ENCODE data around the gene THPO. TPM values are rescaled to one million over a fixed set of nuclear protein-coding genes. Genes with fewer than 3 reads are reported as not detected.

Gene THPO
- total RNA-seq, 1 donor = not detected

DNA sequence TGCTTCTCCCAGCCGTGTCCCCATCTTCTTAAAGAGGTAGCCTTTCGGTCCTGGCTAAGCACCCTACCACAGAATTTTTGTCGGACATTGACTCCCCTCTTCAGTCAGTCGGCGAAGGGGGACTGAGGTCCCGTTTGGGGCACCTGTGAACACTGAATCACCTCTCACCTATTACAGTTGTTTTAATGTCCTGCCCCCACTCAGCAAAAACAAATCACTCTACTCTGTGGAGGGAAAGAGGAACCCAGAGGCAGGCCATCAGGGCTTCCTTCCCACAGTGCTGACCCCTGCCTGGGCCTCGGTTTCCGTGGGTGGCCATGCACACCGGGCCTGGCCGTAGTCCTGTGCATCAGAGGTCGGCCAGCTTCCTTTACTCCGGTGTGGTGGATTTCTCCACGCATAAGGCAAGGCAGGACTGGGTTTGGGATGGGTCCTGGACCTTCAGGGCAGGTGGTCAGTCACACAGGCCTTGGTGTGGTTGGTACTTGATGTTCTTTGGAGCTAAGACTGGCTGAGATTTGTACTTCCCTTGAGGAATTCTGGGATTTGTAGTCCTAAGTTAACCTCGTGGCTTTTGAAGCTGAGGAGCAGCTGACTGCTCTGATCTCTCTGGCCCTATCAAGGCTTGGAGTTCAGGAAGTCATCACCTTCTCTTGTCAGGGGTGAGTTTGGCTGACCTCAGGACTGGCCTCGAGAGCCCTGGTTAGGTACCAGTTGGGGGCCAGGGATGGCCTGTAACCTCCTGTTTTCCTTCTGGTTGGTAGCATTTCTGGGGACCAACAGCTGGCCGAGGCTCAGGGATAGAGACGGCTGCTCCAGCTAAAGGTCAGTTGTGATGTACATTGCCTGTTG lies 41.2 kb downstream of the THPO start:
- DNase-seq (ENCODE audit: low read depth in 2 of 3, low spot score in 2 of 3) = no peak

GRCh38 chr3:184335661-184336546 lies 42.1 kb downstream of the THPO start:
- peak; percentile 76 to 88 (median 79) for DNase-seq (ENCODE audit: low read depth in 2 of 3, low spot score in 2 of 3)

GRCh38 chr3:184335291-184335660 lies 42.7 kb downstream of the THPO start:
- no peak for DNase-seq (ENCODE audit: low read depth in 2 of 3, low spot score in 2 of 3)

DNA sequence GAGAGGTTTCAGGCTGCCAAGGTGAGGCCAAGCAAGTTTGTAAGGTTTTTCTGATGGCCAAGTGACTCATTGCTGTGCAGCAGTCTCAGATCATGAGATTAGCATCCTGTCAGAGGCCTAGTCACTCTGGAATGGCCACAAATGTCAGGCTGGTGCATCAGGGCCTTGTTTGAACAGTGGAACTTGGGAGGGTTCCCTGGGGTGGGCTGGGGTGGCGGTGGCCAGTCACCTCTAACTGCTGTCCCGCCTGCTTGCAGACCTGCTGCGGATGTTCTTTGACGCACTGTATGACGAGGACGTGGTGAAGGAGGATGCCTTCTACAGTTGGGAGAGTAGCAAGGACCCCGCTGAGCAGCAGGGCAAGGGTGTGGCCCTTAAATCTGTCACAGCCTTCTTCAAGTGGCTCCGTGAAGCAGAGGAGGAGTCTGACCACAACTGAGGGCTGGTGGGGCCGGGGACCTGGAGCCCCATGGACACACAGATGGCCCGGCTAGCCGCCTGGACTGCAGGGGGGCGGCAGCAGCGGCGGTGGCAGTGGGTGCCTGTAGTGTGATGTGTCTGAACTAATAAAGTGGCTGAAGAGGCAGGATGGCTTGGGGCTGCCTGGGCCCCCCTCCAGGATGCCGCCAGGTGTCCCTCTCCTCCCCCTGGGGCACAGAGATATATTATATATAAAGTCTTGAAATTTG lies 43.4 kb downstream of the THPO start:
- DNase-seq (ENCODE audit: low read depth in 2 of 3, low spot score in 2 of 3) = peak in 2 of 3 donors; percentile 33 to 52

DNA sequence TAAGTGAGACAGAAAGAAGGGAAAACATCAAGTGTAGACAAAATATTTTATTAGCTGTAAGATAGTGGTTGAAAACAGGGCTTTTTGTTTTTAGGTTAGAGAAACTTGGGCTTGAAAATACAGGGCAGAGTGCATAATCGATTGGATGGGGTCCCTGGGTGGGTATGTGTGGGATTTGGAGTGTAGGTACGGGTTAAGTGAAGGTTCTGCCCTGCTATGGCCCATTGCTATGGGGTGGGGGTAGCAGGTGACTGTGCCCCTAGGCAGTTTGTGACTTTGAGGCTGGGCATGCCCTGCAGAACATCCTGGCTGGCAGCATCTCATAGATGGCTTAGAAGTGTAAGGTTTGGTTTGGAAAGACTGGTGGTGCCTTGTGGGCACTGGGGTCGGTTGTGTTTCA lies 44.3 kb downstream of the THPO start:
- no peak for DNase-seq (ENCODE audit: low read depth in 2 of 3, low spot score in 2 of 3)

DNA sequence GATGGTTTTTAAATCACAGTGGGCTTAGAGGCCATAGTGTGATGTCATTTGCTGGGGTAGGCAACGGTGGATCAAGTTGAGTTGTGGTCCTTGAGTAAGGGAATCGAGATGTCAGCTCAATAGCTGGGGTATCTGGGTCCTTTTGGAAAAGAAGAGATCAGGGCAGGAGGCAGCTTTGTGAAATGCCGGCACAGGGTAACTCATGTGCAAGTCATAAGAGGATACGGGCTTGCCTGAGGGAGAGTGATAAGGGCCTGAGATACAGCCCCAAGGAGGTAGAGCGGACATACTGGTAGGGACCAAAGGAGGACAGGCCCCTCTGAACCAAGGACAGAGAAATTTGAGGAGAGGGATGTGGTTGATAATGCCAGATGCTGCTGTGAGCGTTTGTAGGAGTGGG lies 44.8 kb downstream of the THPO start:
- DNase-seq (ENCODE audit: low read depth in 2 of 3, low spot score in 2 of 3) = no peak

DNA sequence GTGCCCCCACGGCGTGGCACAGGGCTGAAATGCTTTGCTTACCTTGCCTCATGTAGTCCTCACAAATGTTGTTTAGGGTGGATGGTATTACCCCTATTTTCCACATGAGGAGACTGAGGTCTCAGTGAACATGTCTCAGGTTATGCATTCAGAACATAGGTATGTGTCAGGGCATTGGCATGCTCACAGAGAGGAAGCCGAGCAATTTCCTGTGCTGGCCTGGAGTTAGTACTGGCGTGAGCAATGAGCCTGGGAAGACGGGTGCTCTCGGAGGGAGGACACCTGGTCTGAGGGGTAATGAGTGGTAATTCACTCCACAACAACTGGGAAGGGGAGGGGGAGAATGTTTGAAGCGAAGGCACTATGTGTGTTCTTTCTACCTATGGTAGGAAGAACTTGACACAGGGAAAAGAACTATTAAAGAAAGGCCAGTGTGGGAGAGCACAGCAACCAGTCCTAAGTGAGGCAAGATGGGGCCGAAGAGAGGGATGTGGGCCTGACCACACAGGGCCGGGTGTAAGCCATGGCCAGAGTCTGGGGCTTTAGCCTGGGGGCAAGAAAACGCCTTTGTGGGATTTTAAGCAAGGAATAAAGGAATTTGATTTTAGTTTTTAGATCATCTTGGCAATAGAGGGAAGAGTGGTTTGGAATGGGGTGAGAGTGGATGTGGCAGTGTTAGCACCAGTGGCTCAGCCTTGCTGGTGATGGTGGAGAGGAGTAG lies 45.5 kb downstream of the THPO start:
- DNase-seq (ENCODE audit: low read depth in 2 of 3, low spot score in 2 of 3) = no peak

DNA sequence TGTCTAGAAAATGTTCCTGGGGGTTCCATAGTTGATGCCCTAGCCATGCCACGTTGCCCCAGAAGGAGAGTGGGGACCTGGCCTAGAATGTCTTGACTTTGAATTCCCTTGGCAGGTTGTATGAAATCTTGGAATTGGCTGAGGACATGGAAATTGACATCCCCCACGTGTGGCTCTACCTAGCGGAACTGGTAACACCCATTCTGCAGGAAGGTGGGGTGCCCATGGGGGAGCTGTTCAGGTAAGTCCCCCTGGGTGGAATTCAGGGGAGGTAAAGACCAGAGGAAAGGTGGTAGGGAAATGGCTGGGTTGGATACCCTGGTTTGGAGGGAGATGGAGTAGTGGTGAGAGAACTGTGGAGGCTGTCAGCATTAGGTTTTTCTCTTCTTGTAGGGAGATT lies 49.5 kb downstream of the THPO start:
- no peak for DNase-seq (ENCODE audit: low read depth in 2 of 3, low spot score in 2 of 3)

GRCh38 chr3:184327171-184327570 lies 50.8 kb downstream of the THPO start:
- no peak for DNase-seq (ENCODE audit: low read depth in 2 of 3, low spot score in 2 of 3)

- no peak for DNase-seq (ENCODE audit: low read depth in 2 of 3, low spot score in 2 of 3)
These were observed 52.2 kb downstream of the THPO start for GRCh38 chr3:184325715-184326369.

GRCh38 chr3:184325269-184325668 lies 52.7 kb downstream of the THPO start:
- no peak for DNase-seq (ENCODE audit: low read depth in 2 of 3, low spot score in 2 of 3)

DNA sequence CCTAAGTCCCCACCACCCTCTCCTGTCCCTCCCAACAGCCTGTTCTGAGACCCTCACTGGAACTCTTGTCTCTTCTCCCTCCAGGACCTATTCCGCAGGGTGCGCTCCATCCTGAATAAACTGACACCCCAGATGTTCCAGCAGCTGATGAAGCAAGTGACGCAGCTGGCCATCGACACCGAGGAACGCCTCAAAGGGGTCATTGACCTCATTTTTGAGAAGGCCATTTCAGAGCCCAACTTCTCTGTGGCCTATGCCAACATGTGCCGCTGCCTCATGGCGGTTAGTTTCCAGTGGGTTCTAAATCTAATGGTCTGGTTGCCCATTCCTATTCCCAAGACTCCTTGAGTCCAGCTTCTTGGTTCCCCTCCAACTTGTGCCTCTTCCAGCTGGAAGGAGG lies 54.3 kb downstream of the THPO start:
- no peak for DNase-seq (ENCODE audit: low read depth in 2 of 3, low spot score in 2 of 3)

DNA sequence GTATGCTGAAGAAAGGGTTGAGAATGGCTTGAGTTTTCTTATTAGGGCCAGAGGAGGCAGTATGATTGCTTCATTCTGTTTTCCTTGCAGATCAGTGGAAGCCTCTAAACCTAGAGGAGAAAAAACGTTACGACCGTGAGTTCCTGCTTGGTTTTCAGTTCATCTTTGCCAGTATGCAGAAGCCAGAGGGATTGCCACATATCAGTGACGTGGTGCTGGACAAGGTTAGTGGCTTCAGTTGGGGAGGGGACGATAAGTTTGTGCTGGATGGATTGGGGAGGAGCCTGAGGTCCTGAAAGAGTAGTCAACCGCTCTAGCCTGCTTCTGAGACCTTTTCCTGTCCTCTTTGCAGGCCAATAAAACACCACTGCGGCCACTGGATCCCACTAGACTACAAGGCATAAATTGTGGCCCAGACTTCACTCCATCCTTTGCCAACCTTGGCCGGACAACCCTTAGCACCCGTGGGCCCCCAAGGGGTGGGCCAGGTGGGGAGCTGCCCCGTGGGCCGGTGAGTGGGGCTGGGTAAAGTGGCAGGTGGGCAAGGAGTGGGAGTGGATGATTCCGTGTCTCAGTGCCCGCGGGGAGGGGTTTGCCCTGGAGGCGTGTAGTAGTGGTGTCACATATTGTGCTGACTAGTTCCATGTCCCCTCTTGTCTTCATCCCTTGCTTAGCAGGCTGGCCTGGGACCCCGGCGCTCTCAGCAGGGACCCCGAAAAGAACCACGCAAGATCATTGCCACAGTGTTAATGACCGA lies 55.1 kb downstream of the THPO start:
- DNase-seq (ENCODE audit: low read depth in 2 of 3, low spot score in 2 of 3) = no peak

Small RNA genes lying within 50 kb of the gene (small RNA-seq; reads per million reads assigned to genes)
- gene SNORD66 = 2,186 reads per million, percentile 99 among the genes with 10 or more reads in this experiment

Other genes starting within 250 kb of the THPO start
- 60.3 TPM for gene EIF2B5, start 242.8 kb downstream of the THPO start, total RNA-seq
- gene DVL3, start 222.8 kb downstream of the THPO start, total RNA-seq = 38.0 TPM
- gene AP2M1, start 203.4 kb downstream of the THPO start, total RNA-seq = 290 TPM
- 53.9 TPM for gene ABCF3, start 192.0 kb downstream of the THPO start, total RNA-seq
- gene VWA5B2, start 148.6 kb downstream of the THPO start, total RNA-seq = under 0.01 TPM
- gene ALG3, start 129.2 kb downstream of the THPO start, total RNA-seq = 54.7 TPM
- gene EEF1AKMT4, start 128.5 kb downstream of the THPO start, total RNA-seq = 9.7 TPM
- not detected for gene CAMK2N2, start 116.7 kb downstream of the THPO start, total RNA-seq
- gene ECE2, start 102.2 kb downstream of the THPO start, total RNA-seq = not detected
- gene PSMD2, start 79.0 kb downstream of the THPO start, total RNA-seq = 259 TPM
- 184 TPM for gene EIF4G1, start 63.6 kb downstream of the THPO start, total RNA-seq
- gene FAM131A, start 40.6 kb downstream of the THPO start, total RNA-seq = 17.0 TPM
- gene CLCN2, start 16.6 kb downstream of the THPO start, total RNA-seq = 3.5 TPM
- gene POLR2H, start 16.5 kb downstream of the THPO start, total RNA-seq = 46.9 TPM
- under 0.01 TPM for gene CHRD, start 1.8 kb upstream of the THPO start, total RNA-seq
- 0.54 TPM for gene EPHB3, start 183.6 kb upstream of the THPO start, total RNA-seq